Pulmonary artery endothelial cell (primary cell): ENCODE results near the gene AOAH. TPM values are rescaled to one million over a fixed set of nuclear protein-coding genes. Genes with fewer than 3 reads are reported as not detected.
"Not testable (repeated sequence)": the region's sequence is repeated elsewhere in the genome, so short reads cannot be mapped to it uniquely, and the experiment has no call there.

ENCODE experiments used
- DNase-seq: peaks from one replicate; pipeline ENCODE4 v3.0.0-alpha.2; 2011; ENCODE audit warnings: low read depth, low spot score
- total RNA-seq: library from RNA; depleted of rRNA; stranded (reverse); fragments of >200 nt; gene quantifications from 2 replicates; pipeline ENCODE4 v1.2.3, GENCODE V29; 2014

The AOAH gene
- total RNA-seq, 1 donor from 2014 or later = not detected

- DNase-seq = no peak
Measured at GRCh38 chr7:36513393-36513792, 210.9 kb downstream of the AOAH start.

- no peak for DNase-seq
Measured at GRCh38 chr7:36512616-36513015, 211.7 kb downstream of the AOAH start.

GRCh38 chr7:36509962-36510361 is 214.3 kb downstream of the AOAH start:
- DNase-seq = no peak

DNA sequence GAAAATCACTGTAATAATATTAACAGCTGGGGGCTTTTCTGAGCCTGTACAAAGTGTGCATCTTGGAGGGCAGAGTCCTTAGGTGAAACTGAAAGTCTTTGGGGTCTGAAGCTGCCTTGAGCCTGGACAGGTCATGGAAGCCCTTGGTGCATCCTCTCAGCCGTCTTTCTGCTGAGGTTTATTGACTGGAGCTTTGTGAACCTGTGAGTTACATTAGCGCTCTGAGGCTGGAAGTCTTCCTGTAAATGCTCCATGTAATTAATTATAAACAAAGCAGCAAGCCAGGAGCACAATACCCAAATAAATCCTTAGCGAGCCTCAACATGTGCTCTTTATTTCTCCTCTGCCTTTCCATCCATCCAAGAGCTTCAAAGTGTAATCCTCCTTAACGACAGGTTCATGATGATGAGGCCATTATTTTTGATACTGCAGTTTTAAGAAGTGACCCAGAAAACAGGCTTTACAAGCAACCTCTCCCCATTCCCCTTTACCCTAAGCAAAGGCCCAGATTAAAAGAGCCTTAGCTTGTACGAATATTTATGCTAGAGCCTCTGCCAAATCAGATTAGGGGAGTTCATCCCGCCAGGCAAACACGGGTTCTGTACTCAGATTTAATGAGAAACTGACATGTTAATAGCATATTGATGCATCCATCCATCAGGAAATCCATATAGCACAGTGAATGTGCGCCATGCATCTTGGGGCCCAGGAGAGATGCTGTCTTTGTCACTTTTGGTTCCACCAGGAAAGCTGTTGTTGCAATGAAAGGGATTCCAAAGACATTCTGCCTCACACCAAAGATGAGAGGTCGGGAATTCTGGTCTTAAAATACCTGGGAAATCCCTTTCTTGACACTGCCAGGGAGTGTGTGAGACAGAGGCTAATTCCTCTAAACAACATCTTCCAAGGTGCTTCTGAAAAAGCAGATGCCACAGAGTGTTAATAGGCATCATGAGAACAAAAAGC is 216.5 kb downstream of the AOAH start:
- no peak for DNase-seq

- no peak for DNase-seq
Measured at GRCh38 chr7:36506820-36507219, 217.5 kb downstream of the AOAH start.

DNA sequence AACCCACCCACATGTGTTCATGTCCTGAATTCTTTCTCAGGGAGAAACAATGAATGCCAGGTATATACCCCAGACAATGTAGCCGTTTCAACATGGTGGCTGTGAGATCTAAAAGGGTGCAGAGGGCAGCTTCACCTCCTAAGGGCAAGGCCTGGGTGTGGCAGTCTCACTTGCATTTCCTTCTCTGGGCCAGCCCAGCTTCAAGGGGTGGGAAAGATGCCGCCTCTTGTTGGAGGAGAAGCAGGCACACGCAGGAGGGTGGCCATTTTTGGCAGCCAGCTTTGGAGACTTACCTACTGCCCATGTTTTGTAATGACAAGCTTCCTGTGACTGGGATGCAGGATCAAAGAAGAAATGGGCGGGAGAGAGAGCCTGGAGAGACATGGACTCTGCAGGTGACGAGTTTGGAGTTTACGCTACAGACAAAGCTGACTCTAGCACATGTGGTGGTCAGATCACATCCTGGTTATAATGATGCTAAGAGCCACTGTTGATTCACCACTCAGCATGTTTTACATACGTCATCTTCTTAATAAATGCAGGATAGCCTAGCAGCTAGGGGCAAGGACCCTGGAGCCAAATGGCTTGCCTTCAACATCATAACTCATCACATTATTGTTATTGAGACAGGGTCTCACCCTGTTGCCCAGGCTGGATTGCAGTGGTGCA is 218.0 kb downstream of the AOAH start:
- DNase-seq = no peak

DNA sequence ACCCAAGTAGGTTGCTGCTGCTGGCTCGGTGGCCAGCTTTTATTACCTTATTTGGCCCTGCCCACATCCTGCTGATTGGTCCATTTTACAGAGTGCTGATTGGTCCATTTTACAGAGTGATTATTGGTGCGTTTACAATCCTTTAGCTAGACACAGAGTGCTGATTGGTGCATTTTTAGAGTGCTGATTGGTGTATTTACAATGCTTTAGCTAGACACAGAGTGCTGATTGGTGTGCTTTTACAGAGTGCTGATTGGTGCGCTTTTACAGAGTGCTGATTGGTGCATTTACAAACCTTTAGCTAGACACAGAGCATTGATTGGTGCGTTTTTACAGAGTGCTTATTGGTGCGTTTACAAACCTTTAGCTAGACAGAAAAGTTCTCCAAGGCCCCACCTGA is 219.7 kb downstream of the AOAH start:
- not testable (repeated sequence) for DNase-seq

DNA sequence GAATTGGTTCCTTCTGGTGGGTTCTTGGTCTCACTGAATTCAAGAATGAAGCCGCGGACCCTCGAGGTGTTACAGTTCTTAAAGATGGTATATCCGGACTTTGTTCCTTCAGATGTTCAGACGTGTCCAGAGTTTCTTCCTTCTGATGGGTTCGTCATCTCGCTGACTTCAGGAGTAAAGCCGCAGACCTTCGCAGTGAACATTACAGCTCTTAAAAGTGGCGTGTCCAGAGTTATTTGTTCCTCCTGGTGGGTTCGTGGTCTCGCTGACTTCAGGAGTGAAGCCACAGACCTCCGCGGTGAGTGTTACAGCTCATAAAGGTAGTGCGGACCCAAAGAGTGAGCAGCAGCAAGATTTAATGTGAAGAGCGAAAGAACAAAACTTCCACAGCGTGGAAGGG is 220.1 kb downstream of the AOAH start:
- not testable (repeated sequence) for DNase-seq

DNA sequence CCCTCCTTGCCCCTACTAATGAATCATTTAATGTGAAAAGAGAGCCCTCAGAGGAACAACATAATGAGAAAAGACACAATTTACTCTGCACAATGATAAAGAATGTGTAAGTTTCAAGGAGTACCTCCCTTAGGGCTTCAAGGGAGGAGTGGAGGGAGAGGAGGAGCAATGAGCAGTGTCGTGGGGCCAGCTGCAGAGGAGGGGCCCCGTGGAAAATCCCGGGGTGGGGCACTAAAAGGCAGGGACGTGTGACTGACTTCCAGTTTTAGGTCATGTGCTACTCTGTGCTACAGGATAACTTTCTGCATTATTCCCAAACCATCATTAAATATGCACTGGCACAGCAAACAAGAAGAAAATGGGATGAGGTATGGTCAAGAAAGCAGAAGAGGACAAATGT is 226.5 kb downstream of the AOAH start:
- DNase-seq = no peak

- not testable (repeated sequence) for DNase-seq
Measured at GRCh38 chr7:36497176-36497575, 227.1 kb downstream of the AOAH start.

DNA sequence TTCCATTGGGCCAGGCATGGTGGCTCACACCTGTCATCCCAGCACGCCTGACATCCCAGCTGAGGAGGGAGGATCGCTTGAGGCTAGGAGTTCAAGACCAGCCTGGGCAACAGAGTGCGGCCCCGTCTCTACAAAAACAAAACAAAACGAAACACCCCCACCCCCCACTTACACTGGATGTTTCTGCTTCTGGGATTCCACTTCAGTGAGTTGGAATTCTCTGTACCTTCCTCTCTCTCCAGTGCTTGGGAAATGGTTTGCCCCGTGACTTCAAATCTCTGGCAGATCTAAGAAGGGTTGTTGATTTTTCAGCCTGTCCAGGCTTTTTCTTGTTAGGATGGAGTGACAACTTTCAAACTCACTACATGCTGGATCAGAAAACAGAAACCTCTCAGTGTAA is 227.7 kb downstream of the AOAH start:
- DNase-seq = no peak

GRCh38 chr7:36491317-36491716 is 233.0 kb downstream of the AOAH start:
- no peak for DNase-seq

GRCh38 chr7:36490419-36490830 is 233.9 kb downstream of the AOAH start:
- DNase-seq = no peak

GRCh38 chr7:36488672-36489071 is 235.6 kb downstream of the AOAH start:
- DNase-seq = not testable (repeated sequence)

DNA sequence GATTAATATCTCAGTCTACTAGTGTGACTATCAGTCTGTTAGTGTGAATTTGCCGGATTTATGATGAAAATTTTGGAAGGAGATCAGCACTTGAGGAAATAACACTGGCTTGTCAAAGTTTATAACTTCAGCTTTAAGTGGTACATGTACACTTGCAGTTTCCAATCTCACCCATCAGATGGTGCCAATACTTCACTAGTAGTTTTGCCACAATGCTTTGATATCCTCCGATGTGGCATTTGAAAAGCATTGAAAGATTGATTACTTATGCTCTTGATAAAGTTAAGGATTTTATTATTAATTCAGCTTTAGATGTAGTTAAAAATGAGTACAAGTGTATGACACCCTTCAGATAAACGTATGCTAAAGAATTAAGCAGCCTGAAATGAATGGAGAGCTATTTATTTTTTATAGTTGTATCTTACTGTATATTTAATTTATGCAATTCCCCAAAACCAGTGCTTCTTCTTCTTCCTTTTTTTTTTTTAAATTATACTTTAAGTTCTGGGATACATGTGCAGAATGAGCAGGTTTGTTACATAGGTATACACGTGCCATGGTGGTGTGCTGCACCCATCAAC is 236.4 kb downstream of the AOAH start:
- peak; percentile 35 for DNase-seq

- no peak for DNase-seq
Measured at GRCh38 chr7:36486336-36486735, 238.0 kb downstream of the AOAH start.

- DNase-seq = no peak
Measured at GRCh38 chr7:36484265-36484664, 240.0 kb downstream of the AOAH start.

DNA sequence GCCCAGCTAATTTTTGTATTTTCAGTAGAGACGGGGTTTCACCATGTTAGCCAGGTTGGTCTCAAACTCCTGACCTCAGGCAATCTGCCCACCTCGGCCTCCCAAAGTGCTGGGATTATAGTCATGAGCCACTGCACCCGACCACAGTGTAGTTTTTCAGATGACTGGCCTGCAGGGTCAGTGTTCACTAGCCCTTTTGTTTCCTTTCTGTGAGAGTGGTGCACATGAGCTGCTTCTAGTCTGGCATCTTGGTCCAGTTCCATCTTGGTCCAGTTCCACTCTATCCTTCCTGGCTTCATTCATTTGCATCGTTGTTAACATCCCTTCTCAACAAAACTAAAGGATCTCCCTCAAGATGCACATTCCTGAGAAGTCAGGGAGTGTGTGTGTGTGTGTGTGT is 240.4 kb downstream of the AOAH start:
- not testable (repeated sequence) for DNase-seq

- no peak for DNase-seq
Measured at GRCh38 chr7:36478745-36479144, 245.5 kb downstream of the AOAH start.

DNA sequence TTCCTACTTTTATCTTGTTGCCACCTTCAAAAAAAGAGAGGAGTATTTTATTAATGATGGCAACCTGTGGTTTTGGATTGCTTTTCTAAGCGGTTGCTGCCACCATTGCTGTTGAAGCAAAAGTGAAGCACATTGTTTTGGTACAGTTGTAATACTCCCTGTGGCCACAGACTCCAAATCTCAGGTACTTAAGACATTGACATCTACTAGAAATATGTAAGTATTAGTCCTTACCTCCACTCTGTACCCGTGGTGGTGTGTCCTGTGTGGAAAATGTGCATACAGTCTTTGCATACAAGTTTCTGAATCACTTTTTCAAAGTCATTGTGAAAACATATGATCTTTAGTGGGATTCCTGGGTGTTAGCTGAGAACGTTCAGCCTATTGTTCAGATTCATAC is 248.9 kb downstream of the AOAH start:
- no peak for DNase-seq

DNA sequence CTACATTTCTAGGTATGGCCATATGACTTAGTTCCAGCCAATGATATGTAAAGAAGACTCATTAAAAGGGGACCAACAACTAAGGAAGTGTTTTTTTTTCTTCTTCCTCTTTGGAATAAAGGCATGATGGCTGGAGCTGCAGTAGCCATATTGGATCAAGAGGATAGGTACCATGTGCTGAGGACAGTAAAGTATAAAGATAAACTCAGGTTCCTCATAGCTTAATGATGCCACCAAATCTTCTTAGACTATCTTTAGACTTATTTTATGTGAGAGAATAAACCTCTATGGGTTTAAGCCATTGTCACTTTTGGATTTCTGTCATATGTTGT is 249.3 kb downstream of the AOAH start:
- no peak for DNase-seq

- DNase-seq = peak; percentile 55
Measured at GRCh38 chr7:36474283-36475010, 249.8 kb downstream of the AOAH start.
